Measurements from ENCODE around the gene RAD52.

GRCh38 chr12:955939-956338 lies 6.4 kb upstream of the RAD52 start:
- TF ChIP-seq CTCF (IDR thresholded peaks at IDR 0.05) (no peak), POLR2A (IDR thresholded peaks at IDR 0.05) (no peak)
